ENCODE measurements around the gene ARID1B.

GRCh38 chr6:157157258-157157657 lies 380.1 kb downstream of the ARID1B start:
- TF ChIP-seq CTCF (conservative IDR thresholded peaks at IDR 0.05) (no peak), EZH2 (IDR thresholded peaks at IDR 0.05; ENCODE audit: low read depth) (no peak)

All from PC-9 (cell line).